Measurements from ENCODE around the gene IL6ST. TPM values are rescaled to one million over a fixed set of nuclear protein-coding genes. Genes with fewer than 3 reads are reported as not detected.

IL6ST gene
- total RNA-seq, 2 donors from 2014 or later: 47.8 to 84.0 TPM

- ATAC-seq (no peak), DNase-seq (ENCODE audit: low spot score in 2 of 2) (no peak)
- no peaks in the 10 kb centered on the region for H3K36me3 Mint-ChIP-seq
- H3K9me3 Mint-ChIP-seq: no peaks in the 10 kb centered on the region
- H3K27ac Mint-ChIP-seq: no peak overlapping the region
Observed at GRCh38 chr5:55900776-55901175, 94.0 kb downstream of the IL6ST start.

- no peaks in the 10 kb centered on the region for H3K36me3 Mint-ChIP-seq
- H3K27ac Mint-ChIP-seq: no peak overlapping the region
- no peak for DNase-seq (ENCODE audit: low spot score in 2 of 2)
- ATAC-seq: peak in 1 of 2 donors; percentile 51
- H3K9me3 Mint-ChIP-seq: no peaks in the 10 kb centered on the region
Observed at GRCh38 chr5:55900068-55900467, 94.7 kb downstream of the IL6ST start.

- H3K27ac Mint-ChIP-seq: no peak overlapping the region
- H3K9me3 Mint-ChIP-seq: no peaks in the 10 kb centered on the region
- no peak for ATAC-seq
- no peak for DNase-seq (ENCODE audit: low spot score in 2 of 2)
- no peaks in the 10 kb centered on the region for H3K36me3 Mint-ChIP-seq
Observed at GRCh38 chr5:55899344-55899743, 95.4 kb downstream of the IL6ST start.

- ATAC-seq: no peak
- no peaks in the 10 kb centered on the region for H3K36me3 Mint-ChIP-seq
- no peak for DNase-seq (ENCODE audit: low spot score in 2 of 2)
- no peak overlapping the region for H3K27ac Mint-ChIP-seq
- H3K9me3 Mint-ChIP-seq: no peaks in the 10 kb centered on the region
Observed at GRCh38 chr5:55897905-55898304, 96.9 kb downstream of the IL6ST start.

- DNase-seq (ENCODE audit: low spot score in 2 of 2): no peak
- Mint-ChIP-seq H3K36me3 (peaks cover 0 to 5% of the 10 kb centered on the region in 2 donors), H3K9me3 (peaks cover 0 to 4% of the 10 kb centered on the region in 2 donors), H3K27ac (no peak overlapping the region)
- ATAC-seq: no peak
Observed at GRCh38 chr5:55897206-55897894, 97.4 kb downstream of the IL6ST start.

- no peak overlapping the region for H3K27ac Mint-ChIP-seq
- peaks cover 0 to 5% of the 10 kb centered on the region in 2 donors for H3K9me3 Mint-ChIP-seq
- DNase-seq (ENCODE audit: low spot score in 2 of 2) (no peak), ATAC-seq (no peak)
- peaks cover 0 to 8% of the 10 kb centered on the region in 2 donors for H3K36me3 Mint-ChIP-seq
Observed at GRCh38 chr5:55896663-55897062, 98.1 kb downstream of the IL6ST start.

GRCh38 chr5:55896238-55896637, 98.5 kb downstream of the IL6ST start:
- ATAC-seq (no peak), DNase-seq (ENCODE audit: low spot score in 2 of 2) (no peak)
- no peak overlapping the region for H3K27ac Mint-ChIP-seq
- H3K36me3 Mint-ChIP-seq: peaks cover 0 to 8% of the 10 kb centered on the region in 2 donors
- H3K9me3 Mint-ChIP-seq: peaks cover 0 to 5% of the 10 kb centered on the region in 2 donors

GRCh38 chr5:55895346-55895745, 99.4 kb downstream of the IL6ST start:
- Mint-ChIP-seq H3K36me3 (peaks cover 0 to 8% of the 10 kb centered on the region in 2 donors), H3K27ac (no peak overlapping the region), H3K9me3 (peaks cover 0 to 5% of the 10 kb centered on the region in 2 donors)
- ATAC-seq (no peak), DNase-seq (ENCODE audit: low spot score in 2 of 2) (no peak)

GRCh38 chr5:55894135-55894534, 100.6 kb downstream of the IL6ST start:
- DNase-seq (ENCODE audit: low spot score in 2 of 2) (no peak), ATAC-seq (peak in 1 of 2 donors; percentile 64)
- peaks cover 0 to 5% of the 10 kb centered on the region in 2 donors for H3K9me3 Mint-ChIP-seq
- H3K27ac Mint-ChIP-seq: no peak overlapping the region
- H3K36me3 Mint-ChIP-seq: peaks cover 0 to 8% of the 10 kb centered on the region in 2 donors

- ATAC-seq: no peak
- Mint-ChIP-seq H3K27ac (no peak overlapping the region), H3K36me3 (peaks cover 0 to 8% of the 10 kb centered on the region in 2 donors), H3K9me3 (peaks cover 0 to 5% of the 10 kb centered on the region in 2 donors)
- DNase-seq (ENCODE audit: low spot score in 2 of 2): no peak
Observed at GRCh38 chr5:55892479-55892878, 102.3 kb downstream of the IL6ST start.

- Mint-ChIP-seq H3K36me3 (peaks cover 0 to 8% of the 10 kb centered on the region in 2 donors), H3K27ac (no peak overlapping the region), H3K9me3 (peaks cover 0 to 5% of the 10 kb centered on the region in 2 donors)
- DNase-seq (ENCODE audit: low spot score in 2 of 2): no peak
- ATAC-seq: no peak
Observed at GRCh38 chr5:55888205-55888604, 106.6 kb downstream of the IL6ST start.

GRCh38 chr5:55885359-55885758, 109.4 kb downstream of the IL6ST start:
- ATAC-seq (no peak), DNase-seq (ENCODE audit: low spot score in 2 of 2) (no peak)
- no peaks in the 10 kb centered on the region for H3K9me3 Mint-ChIP-seq
- no peak overlapping the region for H3K27ac Mint-ChIP-seq
- no peaks in the 10 kb centered on the region for H3K36me3 Mint-ChIP-seq

Other genes starting within 250 kb of the IL6ST start
- under 1 TPM in 1 of 2 donors, not detected in 1; 0.89 TPM for gene IL31RA, start 143.6 kb downstream of the IL6ST start, total RNA-seq
- gene ANKRD55, start 238.4 kb upstream of the IL6ST start, total RNA-seq: 1 to 10 TPM; 3.7 to 6.4 TPM

Data from activated naive CD4-positive, alpha-beta T cell treated with anti-CD3 and anti-CD28 coated beads, Interleukin-2, amount 50 U/mL, for 72 hours (primary cell).